A549 treated with DMSO at 1 μM for 4 hours (cell line): ENCODE data around the gene GFOD1. TPM values are rescaled to one million over a fixed set of nuclear protein-coding genes. Genes with fewer than 3 reads are reported as not detected.

Experiments used
- total RNA-seq: library from RNA; stranded (reverse); fragments of 200-300 nt; extraction: Qiagen RNA extraction; gene quantifications from 5 replicates; pipeline ENCODE4 v1.2.3, GENCODE V29; 2022; ENCODE audit warnings: low read depth

GFOD1 gene
- total RNA-seq = 2.2 to 3.1 TPM (median 2.6 TPM) in 5 replicates

DNA sequence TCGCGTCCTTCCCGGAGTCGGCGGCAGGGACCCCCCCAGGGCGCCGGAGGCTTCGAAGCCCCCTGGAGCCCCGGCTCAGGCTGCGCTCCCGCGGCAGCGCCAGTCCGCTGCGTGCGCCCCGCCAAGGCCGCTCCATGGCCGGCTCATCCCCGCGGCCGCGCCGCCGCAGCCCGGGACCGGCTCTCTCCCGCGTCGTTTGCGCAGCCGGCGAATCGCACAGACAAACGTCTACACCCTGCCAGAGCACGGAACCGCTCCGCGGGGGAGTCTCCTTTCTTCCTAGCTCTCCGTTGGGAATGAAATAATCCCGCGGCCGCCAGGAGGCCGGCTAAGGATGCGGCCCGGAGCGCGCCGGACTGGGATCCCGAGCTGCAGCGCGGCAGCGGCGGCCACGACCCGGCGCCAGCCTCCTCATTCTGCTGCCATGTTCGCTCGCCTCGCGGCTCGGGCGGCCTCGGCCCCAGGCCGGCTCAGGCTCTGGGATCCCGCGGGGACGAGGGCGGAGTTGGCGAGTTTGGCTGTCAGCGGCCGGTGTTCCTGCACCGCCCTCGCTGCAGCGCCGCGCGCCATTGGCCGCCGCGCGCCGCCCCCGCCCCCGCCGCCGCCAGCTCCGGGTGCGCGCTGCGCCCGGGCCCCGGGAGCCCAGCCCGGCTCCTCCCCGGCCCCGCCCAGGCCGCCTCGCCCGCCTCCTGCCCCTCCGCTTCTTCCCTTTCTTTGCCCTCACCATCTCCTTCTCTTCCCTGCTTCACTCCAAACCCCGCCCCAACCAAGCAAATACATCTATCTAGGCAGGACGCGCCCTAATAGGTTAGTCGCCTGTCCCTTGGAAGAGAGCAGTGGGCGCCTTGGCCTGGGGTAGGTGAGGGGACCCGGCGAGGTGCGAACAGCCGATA lies at the start of gene GFOD1:
GFOD1 (minus strand) TSS at position 479 of the 893 bp plus-strand sequence. CDS start 710 bp downstream, outside the sequence.

GRCh38 chr6:13328076-13328874 lies 159.1 kb downstream of the GFOD1 start, which contains the start of gene TBC1D7:
Gene TBC1D7 (minus strand): TSS chr6:13328537. CDS start chr6:13326898, 1,639 bp downstream.

Other genes with a start within 250 kb of the GFOD1 start
- gene TBC1D7, start 159.1 kb downstream of the GFOD1 start, total RNA-seq = 31.1 to 38.3 TPM (median 33.5 TPM) in 5 replicates
- 3.3 to 4.9 TPM (median 4.1 TPM) in 5 replicates for gene SIRT5, start 87.0 kb upstream of the GFOD1 start, total RNA-seq
- gene NOL7, start 127.7 kb upstream of the GFOD1 start, total RNA-seq = 70.1 to 73.8 TPM (median 72.0 TPM) in 5 replicates
- 11.8 to 16.5 TPM (median 14.4 TPM) in 5 replicates for gene RANBP9, start 224.2 kb upstream of the GFOD1 start, total RNA-seq